GM18498 (cell line): ENCODE data around the gene TBX2.

Experiments
- ATAC-seq: cut with Tn5 transposase; IDR thresholded peaks from one replicate; pipeline ENCODE4 v1.9.1; 2021; ENCODE audit warnings: mild to moderate bottlenecking, moderate library complexity; ENCODE audit not compliant: unreplicated experiment

Gene TBX2

DNA sequence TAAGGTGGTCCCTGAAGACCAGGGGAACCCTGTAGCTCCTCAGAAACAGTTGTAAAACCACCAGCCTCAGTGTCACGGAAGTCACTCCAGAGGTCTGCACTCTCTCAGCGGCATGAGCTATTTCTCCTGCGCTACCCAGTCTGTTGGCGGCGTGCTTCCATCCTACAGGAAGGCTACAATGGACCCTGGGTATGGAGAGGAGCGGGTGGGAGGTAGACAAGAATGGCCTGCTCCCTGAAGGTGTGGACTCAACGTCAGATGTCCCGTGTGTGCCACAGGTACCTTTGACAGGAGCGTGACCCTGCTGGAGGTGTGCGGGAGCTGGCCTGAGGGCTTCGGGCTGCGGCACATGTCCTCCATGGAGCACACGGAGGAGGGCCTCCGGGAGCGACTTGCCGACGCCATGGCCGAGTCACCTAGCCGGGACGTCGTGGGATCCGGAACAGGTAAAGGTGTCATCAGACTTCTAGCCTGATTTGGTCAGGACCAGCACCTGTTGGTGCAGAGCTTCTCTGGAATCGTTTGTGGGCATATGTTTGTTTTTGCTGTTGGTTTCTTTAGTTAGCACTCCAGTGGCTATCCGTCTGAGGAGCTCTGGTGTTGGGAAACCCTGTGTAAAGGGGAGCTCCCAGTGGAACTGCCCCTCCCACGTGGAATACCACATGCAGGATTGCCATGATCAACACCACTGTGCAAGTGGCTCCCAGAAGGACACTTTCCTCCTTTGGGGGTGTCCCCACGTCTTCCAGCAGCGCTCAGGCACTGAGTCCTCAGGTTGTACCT is 31.4 kb upstream of the TBX2 start:
- ATAC-seq: no peak

DNA sequence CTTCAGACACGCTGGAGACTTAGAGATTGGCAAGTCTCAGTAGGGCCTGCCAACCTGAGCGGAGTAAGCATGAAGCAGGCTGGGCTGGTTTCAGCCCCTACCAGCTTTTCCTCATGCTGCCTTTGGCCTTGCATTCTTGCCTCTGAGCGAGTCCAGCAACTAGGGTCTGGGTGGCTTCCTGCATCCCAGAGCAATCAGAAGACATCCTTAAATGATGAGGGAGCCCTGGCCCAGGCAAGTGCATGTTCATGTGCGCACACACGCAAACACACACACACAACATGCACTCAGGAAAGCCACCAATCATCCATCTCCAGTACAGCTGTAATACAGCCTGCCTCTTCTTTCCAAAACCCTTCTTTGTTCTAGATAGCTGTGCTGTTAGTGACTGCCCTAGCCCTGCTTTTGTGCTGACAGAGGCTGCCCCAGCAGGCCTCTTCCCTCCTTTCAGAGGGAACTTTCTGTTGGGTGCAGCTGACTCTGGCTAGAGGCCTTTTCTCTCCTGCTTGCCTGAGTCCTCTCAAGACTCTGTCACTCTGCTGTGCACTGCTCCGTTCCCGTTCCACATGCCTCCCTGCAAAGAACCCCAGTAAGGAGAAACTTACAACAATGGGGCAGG is 30.7 kb upstream of the TBX2 start:
- ATAC-seq: no peak

DNA sequence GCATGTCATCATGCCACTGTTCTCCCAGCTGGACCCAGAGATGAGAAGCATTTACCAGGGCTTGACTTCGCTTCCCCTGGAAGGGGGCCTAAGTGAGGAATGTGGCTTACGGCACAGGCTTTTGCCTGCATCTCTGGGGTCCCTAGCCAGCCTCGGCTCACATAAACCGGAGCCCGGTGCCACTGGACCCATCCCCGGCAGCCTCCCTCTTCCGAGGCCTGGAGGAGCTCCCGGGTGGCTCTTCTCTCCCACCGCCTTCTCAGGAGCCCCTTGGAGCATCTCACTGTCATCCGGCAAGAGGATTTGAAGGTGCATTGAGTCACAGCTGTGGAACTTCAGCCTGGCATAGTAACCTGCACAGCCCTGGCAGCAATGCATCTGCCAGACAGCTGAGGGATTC is 29.9 kb upstream of the TBX2 start:
- ATAC-seq: no peak

DNA sequence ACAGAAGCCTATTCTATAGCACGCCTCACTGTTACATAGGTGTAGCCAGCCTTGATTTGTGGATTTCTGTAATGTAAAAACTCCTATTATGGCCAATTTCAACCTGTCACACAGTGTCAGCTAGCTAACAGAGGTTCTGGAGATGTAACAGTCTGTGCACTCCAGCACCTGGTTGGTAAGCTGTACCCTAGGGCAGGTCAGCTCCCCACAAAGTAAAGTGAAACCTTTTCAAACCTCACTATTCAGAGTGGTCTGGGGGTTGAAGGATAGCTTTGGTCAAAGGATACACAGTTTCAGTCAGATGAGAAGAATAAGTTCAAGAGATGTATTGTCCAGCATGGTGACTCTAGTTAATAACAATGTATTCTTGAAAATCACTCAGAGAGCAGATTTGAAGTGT is 28.5 kb upstream of the TBX2 start:
- ATAC-seq: no peak

DNA sequence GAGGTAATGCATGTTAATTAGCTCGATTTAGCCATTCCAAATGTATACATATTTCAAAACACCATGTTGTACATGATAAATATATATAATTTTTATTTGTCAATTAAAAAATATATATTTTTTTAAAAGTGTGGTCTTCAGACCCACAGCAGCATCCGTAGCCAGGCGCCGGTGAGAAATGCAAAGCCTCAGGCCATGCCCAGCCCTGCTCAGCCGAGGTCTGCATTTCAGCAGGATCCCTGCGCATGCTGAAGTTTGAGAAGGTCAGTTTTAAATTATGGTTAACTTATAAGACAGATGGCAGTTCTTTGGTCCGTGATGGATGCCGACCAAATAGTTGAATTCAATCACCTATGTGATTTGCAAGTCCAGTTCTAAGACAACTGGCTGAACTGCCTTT is 28.0 kb upstream of the TBX2 start:
- ATAC-seq: no peak

DNA sequence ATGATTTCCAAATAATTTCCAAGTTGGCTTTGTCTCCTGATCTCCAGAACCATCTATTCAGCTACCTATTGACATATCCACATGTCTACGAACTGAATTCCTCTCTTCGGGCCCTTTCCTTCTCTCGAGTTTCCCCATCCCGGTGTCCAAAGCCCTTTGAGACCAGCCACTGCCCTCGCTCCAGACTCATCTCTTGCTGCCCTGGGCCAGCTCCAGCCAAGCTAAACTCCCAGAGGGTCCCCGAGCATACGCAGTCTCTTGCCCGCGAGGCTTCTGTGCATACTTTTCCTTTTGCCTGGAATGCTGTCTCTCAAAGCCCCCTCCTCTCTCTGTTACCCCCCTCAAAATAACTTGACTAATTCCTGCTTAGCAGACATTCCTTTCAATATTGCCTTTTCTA is 27.2 kb upstream of the TBX2 start:
- ATAC-seq: no peak

DNA sequence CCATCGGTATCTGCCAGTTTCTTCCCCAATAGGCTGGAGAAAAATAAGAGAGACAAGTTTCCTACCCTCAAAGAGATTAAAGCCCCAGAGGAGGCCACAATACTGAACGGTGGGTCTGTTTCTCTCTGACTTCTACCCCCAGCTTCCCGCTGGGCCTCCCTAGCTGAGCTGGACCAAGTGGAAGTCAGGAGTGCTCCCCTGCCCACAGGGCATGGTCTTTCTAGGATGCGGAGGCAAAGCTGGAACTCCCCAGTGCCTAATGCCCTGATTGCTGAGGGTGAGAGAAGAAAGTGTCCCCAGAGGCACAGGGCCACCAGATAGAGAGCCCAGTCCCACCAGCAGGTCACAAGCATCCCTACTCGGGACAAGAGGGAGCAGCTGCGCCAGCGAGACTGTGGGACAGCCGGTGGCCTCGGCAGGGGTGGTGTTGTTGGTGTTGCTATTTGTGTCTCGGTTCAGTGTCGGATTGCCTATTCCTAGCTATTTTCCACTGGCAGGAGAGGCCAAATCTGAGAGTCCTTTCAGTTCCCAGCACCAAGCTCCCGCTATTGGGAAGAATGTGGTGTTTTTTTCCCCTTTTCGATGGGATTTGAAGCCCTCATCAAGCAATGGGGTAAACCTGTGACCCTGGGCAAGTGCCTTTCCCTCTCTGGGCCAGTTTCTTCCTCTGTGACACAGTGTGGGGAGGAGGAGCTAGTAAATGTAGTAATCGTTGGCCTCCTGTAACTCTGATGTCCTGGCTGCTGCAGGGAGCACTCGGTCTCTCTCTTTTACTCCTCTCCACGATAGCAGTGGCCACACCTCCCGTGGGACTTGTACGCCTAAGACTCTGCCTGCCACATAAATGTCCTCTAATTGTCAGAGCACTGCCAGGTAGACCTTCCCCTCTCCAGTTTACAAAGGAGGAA is 22.5 kb upstream of the TBX2 start:
- no peak for ATAC-seq

DNA sequence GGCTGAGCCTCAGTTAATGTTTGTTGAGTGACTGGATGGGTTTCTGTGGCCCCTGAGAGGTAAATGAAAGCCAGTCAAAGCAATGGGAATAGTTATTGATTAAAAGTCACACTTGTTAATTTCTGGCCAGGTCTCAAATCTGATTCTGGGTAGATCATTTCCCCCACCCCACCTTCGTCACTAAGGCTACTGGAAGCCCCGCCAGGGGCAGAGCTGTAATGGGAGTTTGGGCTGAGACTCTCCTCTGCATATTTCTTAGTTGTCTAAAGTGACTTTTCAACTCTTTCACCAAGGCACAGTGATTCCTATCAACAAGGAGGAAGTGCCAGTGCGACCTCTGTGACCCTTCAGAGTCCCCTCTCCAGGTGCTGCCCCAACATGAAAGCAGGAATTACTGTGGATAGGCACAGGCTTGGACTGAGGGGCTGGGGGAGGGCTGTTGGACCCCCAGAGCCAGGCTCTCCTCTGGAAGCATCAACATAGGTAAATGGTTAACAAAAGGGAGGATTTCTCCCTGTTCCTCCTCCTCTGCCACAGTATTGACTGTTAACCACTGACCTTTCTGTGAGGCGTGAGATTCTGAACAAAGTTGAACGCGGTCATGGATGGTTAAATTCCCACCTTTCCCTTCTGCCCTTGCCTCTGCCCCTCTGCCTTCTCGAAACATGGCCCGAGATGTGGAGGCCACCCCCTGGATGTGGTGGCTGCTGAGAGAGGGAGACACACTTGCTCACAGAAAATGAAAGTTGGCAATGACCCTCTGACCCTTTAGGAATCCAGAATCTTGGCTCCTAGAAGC is 20.8 kb upstream of the TBX2 start:
- no peak for ATAC-seq

DNA sequence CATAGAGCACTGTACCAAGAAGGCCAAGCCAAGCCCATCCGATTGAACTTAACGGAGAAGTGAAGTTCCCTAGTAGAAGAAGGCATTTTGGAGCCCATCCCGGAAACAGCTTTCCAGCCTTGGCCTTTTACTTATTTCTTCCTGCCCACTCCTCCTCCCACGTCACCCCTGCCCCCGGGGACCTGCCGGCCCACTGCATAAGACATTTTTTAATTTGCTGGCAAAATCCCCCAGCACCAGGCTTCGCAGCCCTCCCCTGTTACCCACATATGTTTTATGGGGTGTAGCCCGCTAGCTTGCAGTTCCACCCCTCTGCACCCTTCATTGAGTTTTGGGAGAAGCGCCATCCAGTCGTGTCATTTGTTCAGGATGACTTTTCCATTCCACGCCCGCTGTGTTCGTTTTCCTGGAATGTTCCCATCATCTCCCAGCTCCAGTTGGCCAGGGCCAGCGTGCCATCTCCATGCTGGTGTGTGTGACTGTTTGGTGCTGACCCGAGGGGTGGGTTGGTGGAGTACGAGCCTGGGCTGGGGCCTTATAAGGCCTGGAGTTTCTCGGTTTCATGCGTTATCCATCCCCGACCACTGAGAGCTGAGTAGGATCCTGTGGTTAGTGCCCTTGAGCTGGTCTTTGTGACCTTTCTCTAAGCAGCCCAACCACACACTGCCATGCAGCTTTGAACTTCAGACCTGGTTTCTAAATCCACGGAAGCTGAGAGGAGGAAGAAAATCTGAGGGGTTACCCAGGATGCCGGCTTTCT is 20.0 kb upstream of the TBX2 start:
- ATAC-seq: no peak

DNA sequence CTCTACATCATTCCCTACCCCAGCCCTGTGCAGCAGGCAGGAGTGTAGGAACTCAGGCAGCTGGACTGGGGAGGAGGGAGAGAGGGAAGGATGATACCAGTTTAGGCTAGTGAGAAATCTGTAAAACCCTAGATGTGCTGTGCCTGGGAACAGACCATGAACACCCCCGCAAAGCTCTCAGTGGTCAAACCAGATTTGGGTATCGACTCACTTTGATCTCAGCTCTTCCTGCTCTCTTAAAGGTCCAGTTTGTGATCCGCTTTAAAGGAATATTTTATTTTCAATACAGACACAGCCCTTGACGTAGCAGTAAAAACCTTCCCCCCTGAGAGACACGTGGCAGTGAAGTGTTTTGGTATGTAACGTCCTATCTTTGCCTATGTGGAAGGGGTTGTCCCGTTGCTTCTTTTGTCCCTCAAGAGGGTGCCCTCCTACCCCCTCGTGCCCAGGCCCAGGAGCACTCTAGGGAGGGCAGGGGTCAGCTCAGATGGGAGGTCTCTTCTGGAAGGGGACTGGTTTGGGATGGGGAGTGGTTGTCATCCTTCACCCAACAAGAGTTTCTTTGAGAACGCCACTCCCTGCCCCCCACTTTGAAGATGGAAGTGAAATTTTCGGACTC is 19.3 kb upstream of the TBX2 start:
- ATAC-seq: no peak

DNA sequence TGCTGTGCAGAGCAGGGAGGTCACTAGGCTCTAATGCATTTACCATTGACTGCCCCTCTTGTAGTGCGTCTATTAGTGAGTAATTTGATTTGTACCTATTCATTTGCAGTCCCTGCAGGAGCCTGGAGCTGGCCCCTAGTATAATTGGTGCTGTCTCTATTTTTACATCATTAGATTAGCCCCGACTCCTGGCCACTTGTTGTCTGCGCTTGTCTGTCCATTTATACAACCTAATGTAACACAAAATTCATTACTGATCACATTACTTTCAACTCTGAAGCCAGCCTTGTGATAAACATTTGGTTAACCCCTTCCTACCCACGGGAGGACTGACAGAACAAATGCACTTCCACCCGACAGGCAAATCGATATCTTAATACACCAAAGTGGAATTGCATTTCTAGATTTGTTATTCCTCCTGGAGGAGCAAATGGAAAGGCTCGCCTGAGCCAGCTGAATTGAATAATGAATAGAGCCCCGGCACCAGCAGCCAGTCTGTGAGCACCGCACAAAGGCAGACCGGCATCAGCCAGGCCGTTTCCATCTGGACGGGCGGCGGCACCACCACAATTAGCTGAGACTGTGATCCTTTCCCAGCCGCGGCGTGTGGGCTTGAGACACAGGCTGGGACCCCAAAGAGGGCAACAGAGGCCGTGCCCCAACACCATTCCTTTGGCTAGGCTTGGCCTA is 18.7 kb upstream of the TBX2 start:
- ATAC-seq: no peak

DNA sequence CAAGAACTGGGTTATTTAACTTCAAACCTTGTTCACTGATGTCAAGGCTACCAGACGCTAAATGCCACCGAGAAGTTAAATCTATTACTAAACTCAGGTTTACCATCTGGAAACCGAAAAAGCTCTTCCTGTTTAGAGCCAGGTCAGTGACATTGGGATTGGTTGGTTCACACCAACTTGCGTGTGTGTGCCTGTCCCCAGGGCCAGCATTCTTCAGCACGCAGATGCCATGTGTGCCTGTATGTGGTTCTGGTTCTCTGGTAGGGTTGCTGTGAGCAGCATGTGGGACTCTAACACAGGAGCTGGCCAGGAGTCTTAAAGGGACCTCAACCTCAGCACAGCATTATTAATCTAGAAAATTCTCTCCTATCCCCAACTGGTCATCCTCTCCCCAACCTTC is 18.1 kb upstream of the TBX2 start:
- no peak for ATAC-seq

DNA sequence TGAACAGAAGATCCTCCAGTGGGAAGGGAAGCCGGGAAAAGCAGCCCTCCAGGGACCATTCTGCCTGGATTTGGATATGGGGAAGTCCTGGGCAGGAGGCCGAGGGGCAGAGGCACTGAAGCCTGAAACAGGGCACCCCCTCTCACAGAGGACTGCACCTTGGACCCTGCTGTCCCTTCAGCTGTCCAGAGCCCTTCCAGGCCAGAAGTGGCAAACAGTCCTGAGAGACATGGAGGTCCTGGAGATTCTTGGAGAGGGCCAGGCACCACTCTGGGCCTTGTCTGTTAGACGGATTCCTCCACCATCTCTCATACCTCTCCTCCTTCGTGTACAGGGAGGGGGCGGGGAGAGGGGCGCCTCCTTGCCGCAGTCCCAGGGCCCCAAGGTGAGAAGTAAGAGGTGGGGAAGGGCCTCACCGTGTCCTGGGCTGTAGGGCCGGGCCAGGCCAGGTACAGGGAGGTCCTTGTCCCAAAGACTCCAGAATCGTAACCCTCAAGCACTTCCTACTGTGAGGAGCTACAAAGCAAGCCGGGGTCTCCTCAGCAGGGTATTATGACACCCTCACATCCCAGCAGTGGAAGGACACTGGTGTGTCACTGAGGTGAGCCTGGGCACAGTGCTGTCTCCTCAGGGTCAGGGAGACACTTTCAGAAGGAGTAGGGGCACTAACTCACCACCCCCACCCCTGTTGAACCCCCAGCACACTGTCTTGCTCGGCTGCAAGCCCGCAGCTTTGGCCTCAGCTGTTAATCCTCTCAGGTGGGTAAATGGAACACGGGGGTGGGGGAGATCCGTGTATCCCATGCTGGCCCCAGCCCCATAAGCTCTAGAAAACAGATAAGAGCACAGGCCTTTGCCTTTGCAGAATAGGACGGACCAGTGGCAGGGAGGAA is 16.6 kb upstream of the TBX2 start:
- ATAC-seq: no peak

DNA sequence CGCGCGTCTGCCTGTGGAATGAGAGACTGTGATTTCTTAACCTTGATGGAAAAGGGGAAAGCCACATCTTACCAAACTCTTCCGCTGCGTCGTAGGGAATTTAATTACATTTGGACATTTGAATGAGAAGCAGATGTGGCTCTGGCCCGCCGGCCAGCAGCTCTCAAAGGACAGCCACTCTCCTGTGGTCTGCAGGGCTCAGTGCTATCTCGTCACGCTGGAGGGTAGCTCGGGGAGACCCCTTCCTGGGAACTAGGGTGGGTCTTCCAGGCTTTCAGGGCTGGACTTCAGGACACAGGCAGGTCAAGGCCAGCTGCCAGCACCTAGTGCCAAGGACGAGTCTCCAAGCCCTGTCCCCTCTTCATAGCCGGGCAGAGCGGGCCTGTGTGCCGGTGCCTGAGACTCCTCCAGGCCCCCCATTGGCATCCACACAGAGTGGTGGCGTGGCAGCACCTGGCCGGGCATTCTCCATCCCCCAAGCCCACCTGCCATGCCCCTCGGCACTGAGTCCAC is 15.9 kb upstream of the TBX2 start:
- no peak for ATAC-seq

DNA sequence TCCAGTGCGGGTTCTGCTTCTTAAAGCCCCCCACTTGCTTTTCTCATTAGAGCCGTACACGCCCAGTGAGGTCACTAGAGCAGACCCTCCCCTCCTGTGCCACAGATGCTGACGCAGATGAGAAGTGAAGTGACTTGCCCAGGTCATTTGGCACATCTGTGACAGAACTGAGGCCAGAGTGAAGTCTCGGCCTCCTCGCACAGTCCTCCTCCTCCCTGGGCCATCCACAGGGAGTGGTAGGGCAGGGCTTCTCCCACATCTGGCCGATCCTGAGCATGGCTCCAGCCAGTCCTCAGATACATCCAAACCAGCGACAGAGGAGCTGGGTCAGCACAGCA is 15.3 kb upstream of the TBX2 start:
- no peak for ATAC-seq

DNA sequence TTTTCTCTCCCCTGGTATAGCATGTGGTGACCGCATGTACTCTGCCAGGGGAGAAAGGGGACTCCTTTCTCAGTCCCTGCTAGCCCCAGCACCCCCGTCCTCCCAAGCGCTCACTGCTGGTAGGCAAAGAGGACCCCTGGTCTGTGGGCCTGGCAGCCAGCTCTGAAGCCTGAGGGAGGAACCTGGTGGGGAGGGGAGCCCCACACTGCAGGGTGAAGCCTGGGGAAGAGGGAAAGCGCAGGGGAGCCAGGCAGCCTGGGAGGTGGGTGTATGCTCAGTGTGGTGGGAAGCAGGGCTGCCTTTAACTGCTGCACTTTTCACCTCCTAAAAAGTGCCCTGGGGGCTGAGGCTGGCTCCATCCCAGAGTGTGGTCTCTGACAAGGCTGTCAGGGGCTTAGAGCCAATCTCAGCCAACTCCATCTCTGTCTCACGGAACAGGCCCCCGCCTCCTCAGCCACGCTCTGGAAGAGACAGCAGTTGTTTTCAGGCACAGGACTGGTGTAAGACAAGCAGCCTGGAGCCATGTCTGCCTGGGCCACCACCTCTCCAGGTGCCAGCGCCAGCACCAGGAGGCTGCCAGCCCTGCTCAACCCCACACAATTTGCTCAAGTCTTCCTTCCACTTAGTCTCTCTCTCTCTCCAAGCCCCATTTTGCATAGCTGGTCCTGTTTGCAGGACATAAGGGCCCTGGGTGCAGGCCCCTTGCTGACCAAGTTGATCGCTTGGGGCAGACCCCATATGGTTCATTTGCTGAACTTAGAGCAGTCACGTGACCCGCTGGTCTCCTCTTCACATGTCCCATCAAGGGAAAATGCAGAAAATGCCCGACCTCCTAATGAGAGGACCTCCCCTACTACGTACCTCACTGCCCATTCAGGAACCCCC is 14.7 kb upstream of the TBX2 start:
- no peak for ATAC-seq

DNA sequence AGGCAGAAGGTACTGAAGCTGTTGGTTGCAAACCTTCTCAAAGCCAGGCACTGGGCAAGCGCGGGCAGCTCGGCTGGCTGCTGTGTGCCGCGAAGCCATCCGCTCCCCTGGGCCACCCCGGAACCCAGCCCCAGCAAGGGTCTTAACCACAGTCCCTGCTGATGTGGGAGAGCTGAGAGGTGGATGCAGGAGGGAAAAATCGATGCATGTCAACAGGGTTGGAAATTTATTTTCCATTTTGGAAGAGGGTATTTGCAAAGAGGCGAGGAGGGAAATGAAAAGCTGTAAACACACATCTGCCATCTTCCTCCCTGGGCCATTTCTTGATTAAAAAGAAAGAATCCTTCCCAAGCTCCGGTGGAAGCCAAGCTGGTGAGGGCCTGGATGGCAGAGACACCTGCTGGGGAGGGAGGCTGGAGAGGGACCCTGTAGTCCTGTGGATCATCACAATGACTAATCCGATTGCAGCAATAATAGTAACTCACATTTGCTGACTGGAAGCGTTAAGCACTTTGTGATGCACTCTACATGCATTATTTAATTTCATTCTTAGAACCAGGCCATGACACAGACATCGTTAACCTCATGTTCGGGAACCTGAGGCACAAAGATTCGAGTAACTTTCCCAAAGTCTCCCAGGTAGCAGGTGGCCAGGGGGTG is 13.9 kb upstream of the TBX2 start:
- no peak for ATAC-seq
